Stimulated activated CD4-positive, alpha-beta T cell treated with anti-CD3 and anti-CD28 coated beads, TNF-alpha, amount 100 ng/mL, for 48 hours (primary cell): ENCODE measurements around the gene TRIM8.

Experiments used
- DNase-seq, 3 donors: peaks; one replicate each; pipeline ENCODE4 v3.0.0-alpha.2; 2020; ENCODE audit warnings: low read depth in 3 of 3

Gene TRIM8

DNA sequence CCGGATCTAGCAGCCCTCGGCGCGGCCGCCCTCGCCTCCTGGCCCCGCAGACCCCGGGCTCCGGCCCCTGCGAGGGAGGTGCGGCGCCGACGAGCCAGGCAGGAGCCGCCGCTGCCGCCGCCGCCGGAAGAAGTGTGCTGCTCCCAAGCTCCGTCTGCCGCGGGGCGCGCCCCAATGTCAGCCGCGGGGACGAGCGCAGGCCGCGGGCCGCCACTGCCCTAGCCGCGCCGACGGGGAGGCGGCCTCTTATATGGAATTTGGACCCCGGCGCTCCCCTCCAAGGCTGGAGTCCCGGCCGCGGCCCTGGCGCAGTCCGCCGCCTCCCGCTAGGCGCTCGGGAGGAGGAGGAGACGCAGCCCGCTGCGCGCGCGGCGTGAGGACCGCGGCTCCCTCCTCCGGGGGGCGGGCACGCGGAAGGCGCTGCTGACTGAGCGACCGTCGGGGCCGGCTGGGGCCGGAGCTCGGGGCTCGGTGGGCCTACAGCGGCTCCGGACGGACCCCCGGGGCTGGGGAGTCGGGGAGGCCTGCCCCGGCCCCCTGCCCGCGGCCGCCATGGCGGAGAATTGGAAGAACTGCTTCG, at the start of gene TRIM8:
TSS of gene TRIM8 (plus strand) at position 414 of the 580 bp plus-strand sequence. CDS start at position 553, 139 bp downstream.
- DNase-seq = no peak

DNA sequence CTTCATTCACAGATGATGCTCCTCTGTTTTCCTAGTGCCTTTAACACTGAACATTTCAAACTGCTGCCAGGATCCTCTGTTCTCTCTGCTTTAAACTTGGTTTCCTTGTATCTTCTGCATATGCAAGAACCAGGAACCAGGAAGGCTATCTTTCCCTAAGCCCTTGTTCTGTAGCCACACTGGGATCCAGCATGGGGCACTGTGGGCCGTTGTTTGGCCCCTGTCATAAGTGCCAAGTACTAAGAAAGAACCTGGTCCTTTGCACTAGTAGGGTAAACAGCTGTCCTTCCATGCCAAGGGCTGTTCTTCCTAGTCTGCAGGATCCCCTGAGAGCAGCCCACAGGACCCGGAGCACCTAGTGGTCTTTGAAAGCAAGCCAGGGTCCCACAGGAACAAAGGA, 49.0 kb upstream of the TRIM8 start:
- DNase-seq = no peak

- no peak for DNase-seq
Measured at GRCh38 chr10:102595897-102596296, 48.4 kb upstream of the TRIM8 start.

- no peak for DNase-seq
Measured at GRCh38 chr10:102596506-102596971, 47.7 kb upstream of the TRIM8 start.

GRCh38 chr10:102597131-102597991, 46.9 kb upstream of the TRIM8 start:
- DNase-seq = no peak

GRCh38 chr10:102598243-102598642, 46.0 kb upstream of the TRIM8 start:
- DNase-seq = no peak

- no peak for DNase-seq
Measured at GRCh38 chr10:102599565-102600327, 44.5 kb upstream of the TRIM8 start.

DNA sequence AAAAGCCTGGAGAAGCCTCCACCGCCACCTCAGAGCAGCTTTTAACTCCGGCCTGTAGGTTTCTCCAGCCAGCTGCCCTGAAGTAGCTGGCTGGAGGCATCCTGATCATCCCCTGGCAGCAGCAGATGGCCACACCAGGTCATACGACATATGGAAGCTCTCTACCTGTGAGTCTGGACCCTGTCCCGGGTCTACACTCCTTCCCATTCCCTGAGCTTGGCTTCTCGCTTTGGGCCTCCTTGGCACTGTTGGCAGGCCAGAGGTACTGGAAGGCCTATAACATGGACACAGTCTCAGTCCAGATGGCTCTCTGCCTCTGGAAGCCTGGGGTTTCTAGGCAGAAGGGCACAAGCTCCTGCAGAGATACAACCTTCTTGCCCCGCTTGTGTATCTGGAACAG, 43.5 kb upstream of the TRIM8 start:
- no peak for DNase-seq

- DNase-seq = no peak
Measured at GRCh38 chr10:102601639-102602038, 42.6 kb upstream of the TRIM8 start.

GRCh38 chr10:102602272-102603045, 41.8 kb upstream of the TRIM8 start:
- DNase-seq = no peak

DNA sequence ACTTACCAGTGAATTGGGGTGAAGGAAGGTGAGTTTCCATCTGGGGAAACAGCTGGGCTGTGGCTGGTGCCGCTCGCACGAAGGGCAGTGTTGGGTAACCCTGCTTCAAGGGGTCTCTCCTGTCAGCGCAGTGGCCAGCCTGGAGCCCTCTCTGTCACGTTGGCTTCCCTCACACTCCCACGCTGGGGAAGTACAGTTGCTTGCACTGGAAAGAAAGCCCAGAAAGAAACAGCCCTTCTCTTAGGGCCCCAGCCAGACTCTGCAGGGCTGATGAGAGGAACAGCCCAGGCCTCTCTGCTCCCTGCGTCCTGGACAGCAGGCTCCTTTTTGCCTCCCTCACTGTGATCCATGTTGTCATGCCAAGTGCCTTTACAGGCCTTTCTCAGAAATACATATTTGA, 40.3 kb upstream of the TRIM8 start:
- no peak for DNase-seq

GRCh38 chr10:102604439-102604841, 39.8 kb upstream of the TRIM8 start:
- no peak for DNase-seq

DNA sequence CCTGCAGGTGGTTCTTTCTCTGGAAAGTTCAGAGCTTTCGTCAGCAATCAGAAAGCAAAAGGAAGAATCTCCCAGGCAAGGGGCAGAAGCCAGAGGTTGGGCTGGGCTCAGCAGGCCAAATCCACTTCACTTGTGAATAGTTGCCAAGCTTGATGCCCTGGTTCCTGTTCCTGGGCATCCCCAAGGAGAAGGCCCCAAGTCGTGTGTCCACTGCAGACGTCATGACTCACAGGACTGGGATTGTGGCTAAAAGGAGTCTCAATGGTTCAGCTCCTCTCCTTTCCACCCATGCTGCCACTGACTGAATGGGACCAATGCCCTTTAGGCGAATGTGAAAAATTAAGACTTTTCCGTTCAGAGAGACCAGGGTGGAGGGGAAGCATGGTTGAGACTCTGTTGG, 38.6 kb upstream of the TRIM8 start:
- no peak for DNase-seq

DNA sequence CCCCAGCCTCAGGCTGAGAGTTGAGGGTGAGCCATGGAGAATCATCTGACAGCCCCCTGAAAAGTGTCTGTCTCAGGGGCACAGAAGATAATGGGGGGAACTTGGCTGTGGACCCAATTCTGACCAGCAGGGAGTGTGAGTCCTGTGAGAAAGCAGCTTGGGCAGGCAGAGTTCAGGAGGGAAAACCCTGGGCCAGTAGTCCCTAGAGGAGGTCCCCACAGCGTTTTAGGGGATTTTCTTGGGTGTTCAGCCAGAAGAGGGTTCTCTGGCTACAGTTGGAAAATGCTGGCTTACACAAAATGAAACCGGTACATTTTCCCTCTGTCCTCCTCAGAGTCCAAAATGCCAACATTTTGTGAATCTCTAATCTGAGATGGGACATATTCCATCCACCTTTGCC, 35.8 kb upstream of the TRIM8 start:
- no peak for DNase-seq

- no peak for DNase-seq
Measured at GRCh38 chr10:102610441-102610887, 33.8 kb upstream of the TRIM8 start.

DNA sequence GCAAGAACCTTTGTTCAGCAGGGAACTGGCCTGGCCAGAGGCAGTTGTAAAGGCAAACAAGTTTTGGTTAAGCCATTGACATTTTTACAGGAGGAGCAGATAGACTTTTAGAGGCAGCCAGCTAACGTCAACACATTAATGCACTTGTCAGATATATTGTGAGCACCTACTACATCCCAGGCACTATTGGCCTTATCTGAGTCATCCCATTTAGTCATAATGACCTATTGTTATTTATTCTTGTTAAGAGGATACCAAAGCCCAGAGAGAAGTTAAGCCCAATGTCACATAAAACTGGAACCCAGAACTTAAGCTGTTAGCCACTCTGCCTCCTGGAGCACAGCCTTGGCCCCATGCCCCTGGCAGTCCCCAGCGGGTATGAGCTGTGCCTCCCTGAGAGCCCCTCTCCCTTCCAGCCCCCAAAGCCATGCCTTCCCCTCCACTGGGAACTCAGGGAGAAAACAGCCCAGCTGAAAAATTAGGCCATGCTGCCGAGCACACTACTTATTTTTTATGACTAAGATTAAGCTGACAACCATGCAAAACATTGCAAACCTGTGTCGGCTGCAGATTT, 32.7 kb upstream of the TRIM8 start:
- DNase-seq = no peak

GRCh38 chr10:102612964-102613275, 31.4 kb upstream of the TRIM8 start:
- DNase-seq = peak in 1 of 3 donors; percentile 20

DNA sequence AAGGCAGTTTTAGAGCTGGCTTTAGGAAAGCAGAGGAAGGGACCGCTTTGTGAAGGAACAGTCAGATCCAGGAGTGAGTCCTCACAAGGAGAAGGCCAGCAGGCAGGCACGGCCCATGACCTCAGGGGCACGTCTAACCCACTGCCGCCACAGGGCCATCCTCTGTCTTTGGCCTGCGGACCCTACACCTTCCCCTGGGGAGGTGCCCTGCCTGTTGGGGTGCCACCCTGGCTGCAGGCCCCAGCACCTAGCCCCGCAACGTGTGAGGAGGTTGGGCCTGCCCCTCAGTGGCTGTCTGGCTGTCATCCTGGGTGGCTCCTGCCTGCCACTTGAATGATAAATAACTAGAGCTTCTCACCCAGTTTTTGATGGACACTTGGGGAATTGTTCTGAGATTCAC, 31.0 kb upstream of the TRIM8 start:
- DNase-seq = no peak

GRCh38 chr10:102613785-102614184, 30.5 kb upstream of the TRIM8 start:
- DNase-seq = no peak

- no peak for DNase-seq
Measured at GRCh38 chr10:102614888-102615287, 29.4 kb upstream of the TRIM8 start.

DNA sequence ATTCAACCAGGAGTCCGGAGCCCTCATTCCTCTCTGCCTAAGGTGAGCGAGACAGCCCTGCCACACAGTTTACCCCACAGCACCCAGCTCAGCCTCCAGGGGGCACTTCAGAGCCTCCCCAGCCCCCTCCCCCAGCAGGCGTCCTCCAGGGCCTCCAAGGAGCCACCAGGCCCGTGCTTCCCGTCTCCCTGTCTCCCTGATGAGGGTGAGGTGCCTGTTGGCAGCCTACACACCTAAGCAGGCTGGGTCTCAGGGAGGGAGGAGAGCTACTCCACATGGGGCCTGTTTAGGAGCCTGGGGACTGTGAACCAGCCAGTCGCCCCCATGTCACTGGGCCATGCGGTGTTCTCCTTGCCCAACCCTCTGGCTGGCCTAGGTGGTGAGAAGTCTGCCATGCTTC, 28.9 kb upstream of the TRIM8 start:
- DNase-seq = no peak
